ENCODE results near the gene AGFG2. TPM values are rescaled to one million over a fixed set of nuclear protein-coding genes. Genes with fewer than 3 reads are reported as not detected.
"Not testable (repeated sequence)": the region's sequence is repeated elsewhere in the genome, so short reads cannot be mapped to it uniquely, and the experiment has no call there.

Gene AGFG2
- total and polyA plus RNA-seq, 5 donors: 17.3 to 26.3 (median 22.7) TPM

GRCh38 chr7:100553032-100553431, 14.0 kb downstream of the AGFG2 start:
- ATAC-seq (no peak), DNase-seq (no peak)
- no peaks in the 10 kb centered on the region for H3K27me3 ChIP-seq (ENCODE audit: control insufficient read depth, insufficient read depth)
- over 99% methylated on average over 3 of the region's 3 CpGs for WGBS
- intact Hi-C loops (cut with DNase I): no loop called here
- no peak overlapping the region for H3K4me3 ChIP-seq (ENCODE audit: low read length)
- no peak overlapping the region for H3K27ac ChIP-seq (ENCODE audit: low read length)
- peaks cover 8% of the 10 kb centered on the region for H3K4me1 ChIP-seq (ENCODE audit: control insufficient read depth, insufficient read depth, low read length)
- H3K9me3 ChIP-seq (ENCODE audit: control insufficient read depth, low read length): no peaks in the 10 kb centered on the region

GRCh38 chr7:100555701-100556100, 16.7 kb downstream of the AGFG2 start:
- intact Hi-C loops (cut with DNase I): loop anchor here in 3 of 4 donors (5.0 kb wide), 3 partner anchors 73 to 88 kb away; partner anchors contain the start of gene NYAP1 (in 1 of the 3)
- no peak for DNase-seq
- WGBS: 88% methylated on average over 5 of the region's 5 CpGs
- H3K4me1 ChIP-seq (ENCODE audit: control insufficient read depth, insufficient read depth, low read length): no peaks in the 10 kb centered on the region
- H3K27me3 ChIP-seq (ENCODE audit: control insufficient read depth, insufficient read depth): no peaks in the 10 kb centered on the region
- no peak for ATAC-seq
- no peaks in the 10 kb centered on the region for H3K9me3 ChIP-seq (ENCODE audit: control insufficient read depth, low read length)
- H3K4me3 ChIP-seq (ENCODE audit: low read length): no peak overlapping the region
- no peak overlapping the region for H3K27ac ChIP-seq (ENCODE audit: low read length)

GRCh38 chr7:100556541-100556940, 17.5 kb downstream of the AGFG2 start:
- ATAC-seq (no peak), DNase-seq (no peak)
- Histone ChIP-seq H3K4me1 (ENCODE audit: control insufficient read depth, insufficient read depth, low read length) (no peaks in the 10 kb centered on the region), H3K27ac (ENCODE audit: low read length) (no peak overlapping the region), H3K27me3 (ENCODE audit: control insufficient read depth, insufficient read depth) (no peaks in the 10 kb centered on the region), H3K4me3 (ENCODE audit: low read length) (no peak overlapping the region), H3K9me3 (ENCODE audit: control insufficient read depth, low read length) (no peaks in the 10 kb centered on the region)
- intact Hi-C loops (cut with DNase I): loop anchor here in 3 of 4 donors (5.0 kb wide), 3 partner anchors 74 to 89 kb away; partner anchors contain the start of gene NYAP1 (in 1 of the 3)
- WGBS: 67% methylated on average over 4 of the region's 4 CpGs

DNA sequence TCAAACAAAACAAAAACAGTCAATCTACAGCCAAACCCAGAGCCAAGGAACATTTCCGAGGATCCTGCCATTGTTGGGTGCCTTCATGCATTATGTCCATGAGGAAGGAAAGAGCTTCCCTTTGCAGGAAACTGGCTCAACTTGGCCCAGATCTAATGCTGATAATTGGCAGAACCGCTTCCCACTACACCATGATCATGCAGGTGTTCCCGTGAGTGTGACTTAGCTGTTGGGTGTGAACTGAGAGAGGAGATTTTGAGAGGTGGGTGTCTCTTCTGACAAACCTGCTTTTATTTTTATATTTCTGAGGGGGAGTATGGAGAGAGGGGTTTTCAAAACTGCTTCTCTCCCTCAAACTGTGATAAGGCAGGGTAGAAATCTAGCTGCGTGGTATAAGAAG, 20.1 kb downstream of the AGFG2 start:
- Histone ChIP-seq H3K9me3 (ENCODE audit: control insufficient read depth, low read length) (no peaks in the 10 kb centered on the region), H3K4me1 (ENCODE audit: control insufficient read depth, insufficient read depth, low read length) (no peaks in the 10 kb centered on the region), H3K27ac (ENCODE audit: low read length) (no peak overlapping the region), H3K4me3 (ENCODE audit: low read length) (no peak overlapping the region), H3K27me3 (ENCODE audit: control insufficient read depth, insufficient read depth) (no peaks in the 10 kb centered on the region)
- DNase-seq (no peak), ATAC-seq (no peak)
- intact Hi-C loops (cut with DNase I): loop anchor here in 3 of 4 donors (5.0 kb wide), 3 partner anchors 77 to 92 kb away; partner anchors contain the start of gene NYAP1 (in 1 of the 3)
- WGBS: 75% methylated on average over 4 of the region's 4 CpGs

DNA sequence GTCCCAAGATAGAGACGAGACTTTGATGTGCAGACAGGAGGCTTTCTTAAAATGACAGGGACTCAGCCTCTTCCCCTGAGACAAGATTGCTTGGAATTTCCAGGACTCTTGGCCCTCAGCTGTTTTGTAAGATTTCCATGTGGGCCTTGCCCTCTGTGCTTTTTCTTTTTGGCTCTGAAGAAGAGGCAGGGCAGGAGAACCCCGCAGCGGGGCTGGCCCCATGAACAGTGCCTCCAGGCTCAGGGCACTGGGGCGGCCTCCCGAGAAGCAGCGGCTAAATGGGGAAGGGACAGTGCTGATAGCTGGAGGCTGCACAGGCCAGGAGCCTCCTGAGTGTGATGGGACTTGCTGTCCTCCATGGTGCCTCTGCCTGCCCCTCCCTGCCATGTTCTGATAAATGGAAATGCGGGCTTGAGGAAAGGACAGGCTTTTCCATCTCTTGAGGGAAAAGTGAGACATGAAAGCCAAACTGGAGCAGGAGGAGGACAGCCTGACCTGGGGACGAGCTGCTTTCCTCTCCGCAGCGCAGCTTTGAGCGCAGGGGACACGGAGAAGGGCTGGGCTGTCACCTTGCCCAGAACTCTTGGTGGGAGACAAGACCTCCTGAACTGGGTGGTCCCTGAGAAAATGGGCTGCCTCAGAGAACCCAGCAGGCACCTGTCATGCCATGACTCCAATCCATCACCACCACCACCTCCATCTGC, 22.6 kb downstream of the AGFG2 start:
- intact Hi-C loops (cut with DNase I): loop anchor here (5.0 to 10.0 kb wide), 3 partner anchors 94 to 131 kb away; partner anchors contain the start of gene GIGYF1 (in 2 of the 4)
- H3K27ac ChIP-seq (ENCODE audit: low read length): no peak overlapping the region
- 92% methylated on average over 12 of the region's 12 CpGs for WGBS
- H3K4me1 ChIP-seq (ENCODE audit: control insufficient read depth, insufficient read depth, low read length): no peaks in the 10 kb centered on the region
- DNase-seq (no peak), ATAC-seq (no peak)
- no peaks in the 10 kb centered on the region for H3K9me3 ChIP-seq (ENCODE audit: control insufficient read depth, low read length)
- no peak overlapping the region for H3K4me3 ChIP-seq (ENCODE audit: low read length)
- H3K27me3 ChIP-seq (ENCODE audit: control insufficient read depth, insufficient read depth): no peaks in the 10 kb centered on the region

- Histone ChIP-seq H3K4me1 (ENCODE audit: control insufficient read depth, insufficient read depth, low read length) (no peaks in the 10 kb centered on the region), H3K4me3 (ENCODE audit: low read length) (no peak overlapping the region), H3K27ac (ENCODE audit: low read length) (no peak overlapping the region), H3K27me3 (ENCODE audit: control insufficient read depth, insufficient read depth) (no peaks in the 10 kb centered on the region), H3K9me3 (ENCODE audit: control insufficient read depth, low read length) (no peaks in the 10 kb centered on the region)
- ATAC-seq: no peak
- DNase-seq: no peak
- WGBS: 89% methylated on average over 26 of the region's 26 CpGs
- intact Hi-C loops (cut with DNase I): loop anchor here (5.0 to 10.0 kb wide), 3 partner anchors 95 to 130 kb away; partner anchors contain the start of gene GIGYF1 (in 2 of the 4)
Observed at GRCh38 chr7:100562195-100563099, 23.4 kb downstream of the AGFG2 start.

GRCh38 chr7:100563100-100563564, 24.1 kb downstream of the AGFG2 start:
- no peaks in the 10 kb centered on the region for H3K27me3 ChIP-seq (ENCODE audit: control insufficient read depth, insufficient read depth)
- H3K4me3 ChIP-seq (ENCODE audit: low read length): no peak overlapping the region
- 92% methylated on average over 8 of the region's 8 CpGs for WGBS
- no peak for DNase-seq
- H3K27ac ChIP-seq (ENCODE audit: low read length): no peak overlapping the region
- H3K4me1 ChIP-seq (ENCODE audit: control insufficient read depth, insufficient read depth, low read length): no peaks in the 10 kb centered on the region
- ATAC-seq: no peak
- intact Hi-C loops (cut with DNase I): loop anchor here (5.0 to 10.0 kb wide), 3 partner anchors 96 to 129 kb away; partner anchors contain the start of gene GIGYF1 (in 2 of the 4)
- no peaks in the 10 kb centered on the region for H3K9me3 ChIP-seq (ENCODE audit: control insufficient read depth, low read length)

GRCh38 chr7:100563809-100564400, 24.9 kb downstream of the AGFG2 start:
- WGBS: 34% methylated on average over 12 of the region's 12 CpGs
- Histone ChIP-seq H3K27ac (ENCODE audit: low read length) (no peak overlapping the region), H3K4me1 (ENCODE audit: control insufficient read depth, insufficient read depth, low read length) (no peaks in the 10 kb centered on the region), H3K4me3 (ENCODE audit: low read length) (no peak overlapping the region), H3K27me3 (ENCODE audit: control insufficient read depth, insufficient read depth) (no peaks in the 10 kb centered on the region), H3K9me3 (ENCODE audit: control insufficient read depth, low read length) (no peaks in the 10 kb centered on the region)
- ATAC-seq (peak; percentile 45 to 68), DNase-seq (peak; percentile 80 to 93 (median 91))
- intact Hi-C loops (cut with DNase I): loop anchor here (5.0 to 10.0 kb wide), 3 partner anchors 97 to 128 kb away; partner anchors contain the start of gene GIGYF1 (in 2 of the 4)

- H3K4me3 ChIP-seq (ENCODE audit: low read length); ATAC-seq; H3K4me1 ChIP-seq (ENCODE audit: control insufficient read depth, insufficient read depth, low read length); H3K27me3 ChIP-seq (ENCODE audit: control insufficient read depth, insufficient read depth); H3K9me3 ChIP-seq (ENCODE audit: control insufficient read depth, low read length); DNase-seq; H3K27ac ChIP-seq (ENCODE audit: low read length): not testable (repeated sequence)
- WGBS: 85% methylated on average over 6 of the region's 6 CpGs
- intact Hi-C loops (cut with DNase I): loop anchor here (5.0 to 10.0 kb wide), 3 partner anchors 97 to 128 kb away; partner anchors contain the start of gene GIGYF1 (in 2 of the 4)
Observed at GRCh38 chr7:100564405-100564804, 25.4 kb downstream of the AGFG2 start.

DNA sequence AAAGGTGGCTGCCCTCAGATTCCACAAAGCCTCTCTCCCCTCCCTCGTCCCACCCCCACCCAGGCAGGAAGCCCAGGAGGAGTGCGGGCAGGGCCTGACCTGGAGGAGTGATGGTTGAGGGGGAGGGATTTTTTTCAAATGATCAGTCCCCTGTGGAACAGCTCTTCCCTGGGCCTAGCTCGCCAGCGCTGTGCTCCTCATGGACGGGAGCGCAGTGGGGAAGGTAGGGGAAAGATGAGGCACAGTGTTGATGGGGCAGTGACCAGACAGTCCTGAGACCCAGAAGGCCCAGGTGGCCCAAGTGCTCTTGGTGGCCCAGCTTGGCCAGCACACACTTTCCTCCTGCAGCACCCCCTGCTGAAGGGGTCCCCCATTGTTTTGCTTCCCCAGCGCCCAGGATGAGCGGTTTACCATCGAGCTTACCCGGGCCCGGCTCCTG, 26.1 kb downstream of the AGFG2 start:
- H3K27ac ChIP-seq (ENCODE audit: low read length): no peak overlapping the region
- 93% methylated on average over 11 of the region's 11 CpGs for WGBS
- ATAC-seq: no peak
- DNase-seq: peak in 1 of 3 donors; percentile 38
- no peak overlapping the region for H3K4me3 ChIP-seq (ENCODE audit: low read length)
- H3K4me1 ChIP-seq (ENCODE audit: control insufficient read depth, insufficient read depth, low read length): peaks cover 2% of the 10 kb centered on the region
- H3K9me3 ChIP-seq (ENCODE audit: control insufficient read depth, low read length): no peaks in the 10 kb centered on the region
- intact Hi-C loops (cut with DNase I): loop anchor here in 1 of 4 donors (10.0 kb wide), 1 partner anchor 120 kb away; no protein-coding TSS in a partner anchor
- no peaks in the 10 kb centered on the region for H3K27me3 ChIP-seq (ENCODE audit: control insufficient read depth, insufficient read depth)
